Bronchus fibroblast of lung (primary cell): ENCODE results near the gene NKAIN1. TPM values are rescaled to one million over a fixed set of nuclear protein-coding genes. Genes with fewer than 3 reads are reported as not detected.

Experiments used
- total RNA-seq: library from RNA; depleted of rRNA; stranded (reverse); fragments of >200 nt; gene quantifications from 2 replicates; pipeline ENCODE4 v1.2.3, GENCODE V29; 2015

The NKAIN1 gene
- 0.15 and 2.4 TPM in 2 replicates for total RNA-seq

GRCh38 chr1:31239653-31240241 is at the start of gene NKAIN1:
TSS of gene NKAIN1 (minus strand) at chr1:31239887. CDS start at chr1:31239547, 340 bp downstream.

Other genes with a start within 250 kb of the NKAIN1 start
- gene PUM1, start 174.2 kb downstream of the NKAIN1 start, total RNA-seq = 37.8 and 42.5 TPM in 2 replicates
- 103 and 107 TPM in 2 replicates for gene SNRNP40, start 56.9 kb upstream of the NKAIN1 start, total RNA-seq
- gene ZCCHC17, start 57.1 kb upstream of the NKAIN1 start, total RNA-seq = 42.4 and 43.7 TPM in 2 replicates
- gene FABP3, start 133.2 kb upstream of the NKAIN1 start, total RNA-seq = 209 and 250 TPM in 2 replicates
- gene SERINC2, start 173.3 kb upstream of the NKAIN1 start, total RNA-seq = 110 and 119 TPM in 2 replicates